ENCODE data around the gene PEX11A.

The PEX11A gene

DNA sequence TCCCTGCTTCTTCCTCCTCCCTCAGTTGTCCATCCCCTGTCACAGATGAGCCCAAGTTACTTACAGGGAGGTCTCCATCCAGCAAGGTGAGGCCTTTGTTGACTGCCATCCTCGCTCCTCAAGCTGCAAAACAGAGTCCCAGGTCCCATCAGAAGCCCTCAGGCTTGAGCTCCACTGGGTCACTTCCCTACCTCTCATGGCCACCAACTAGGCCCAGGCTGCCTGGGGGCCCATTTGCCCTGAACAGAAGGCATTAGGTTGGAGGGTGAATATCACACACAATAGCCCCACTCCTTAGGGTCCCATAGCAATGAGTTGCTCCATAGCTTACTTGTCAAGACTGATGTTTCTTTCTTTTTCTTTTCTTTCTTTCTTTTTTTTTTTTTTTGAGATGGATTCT is 13.2 kb downstream of the PEX11A start:
- in situ Hi-C loops (cut with MboI; ENCODE audit: low sequenced_read_pairs): no loop called here

DNA sequence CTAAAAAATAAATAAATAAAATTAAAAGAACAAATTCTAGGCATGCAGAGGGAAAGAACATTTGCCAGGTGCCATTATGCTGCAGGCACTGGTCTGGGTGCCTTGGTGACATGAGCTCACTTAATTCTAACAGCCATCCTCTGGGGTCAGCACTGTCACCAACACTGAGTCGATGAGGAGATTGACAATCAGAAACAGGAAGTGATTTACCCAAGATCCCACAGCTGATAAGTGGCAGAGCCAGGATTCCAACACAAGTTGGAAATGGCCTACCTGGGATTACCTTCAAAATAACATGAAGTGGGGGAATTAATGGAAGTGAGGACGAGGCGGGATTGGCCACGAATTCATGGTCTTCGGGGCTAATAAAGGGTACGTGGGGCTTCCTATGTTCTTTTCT is 14.9 kb downstream of the PEX11A start:
- in situ Hi-C loops (cut with MboI; ENCODE audit: low sequenced_read_pairs): no loop called here

DNA sequence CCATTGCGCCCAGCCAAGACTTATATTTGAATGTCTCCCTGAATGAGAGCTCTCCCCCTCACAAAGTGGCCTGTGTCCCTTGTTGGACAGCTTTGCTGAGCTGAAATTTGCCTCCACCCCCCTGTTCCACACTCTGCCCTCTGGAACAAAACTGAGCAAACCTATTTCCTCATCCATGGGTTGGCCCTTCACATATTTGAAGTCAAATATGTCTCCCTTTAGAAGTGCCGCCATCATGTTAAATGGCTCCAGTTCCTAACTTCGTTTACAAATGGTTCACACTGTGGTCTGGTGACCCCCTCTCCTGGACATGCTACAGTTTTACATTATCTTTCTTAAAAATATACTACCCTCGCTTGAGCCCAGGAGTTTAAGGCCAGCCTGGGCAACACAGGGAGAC is 16.0 kb downstream of the PEX11A start:
- in situ Hi-C loops (cut with MboI; ENCODE audit: low sequenced_read_pairs): no loop called here

DNA sequence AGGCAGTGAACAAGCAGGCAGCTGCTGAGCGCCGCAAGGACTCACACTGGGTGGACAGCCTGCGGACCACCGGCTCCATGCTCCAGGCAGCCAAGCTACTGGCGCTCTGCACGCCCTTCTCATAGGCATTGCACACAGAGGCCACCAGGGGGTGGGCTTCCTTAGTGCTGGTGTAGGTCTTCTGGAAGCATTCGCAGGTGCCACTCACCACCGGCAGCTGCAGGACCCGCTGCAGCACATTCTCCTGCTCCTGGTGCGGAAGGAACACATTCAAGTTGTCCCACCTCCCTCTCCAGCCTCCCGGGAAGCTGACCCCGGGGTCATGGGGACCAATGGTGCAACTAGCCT is 17.4 kb downstream of the PEX11A start:
- in situ Hi-C loops (cut with MboI; ENCODE audit: low sequenced_read_pairs): no loop called here

DNA sequence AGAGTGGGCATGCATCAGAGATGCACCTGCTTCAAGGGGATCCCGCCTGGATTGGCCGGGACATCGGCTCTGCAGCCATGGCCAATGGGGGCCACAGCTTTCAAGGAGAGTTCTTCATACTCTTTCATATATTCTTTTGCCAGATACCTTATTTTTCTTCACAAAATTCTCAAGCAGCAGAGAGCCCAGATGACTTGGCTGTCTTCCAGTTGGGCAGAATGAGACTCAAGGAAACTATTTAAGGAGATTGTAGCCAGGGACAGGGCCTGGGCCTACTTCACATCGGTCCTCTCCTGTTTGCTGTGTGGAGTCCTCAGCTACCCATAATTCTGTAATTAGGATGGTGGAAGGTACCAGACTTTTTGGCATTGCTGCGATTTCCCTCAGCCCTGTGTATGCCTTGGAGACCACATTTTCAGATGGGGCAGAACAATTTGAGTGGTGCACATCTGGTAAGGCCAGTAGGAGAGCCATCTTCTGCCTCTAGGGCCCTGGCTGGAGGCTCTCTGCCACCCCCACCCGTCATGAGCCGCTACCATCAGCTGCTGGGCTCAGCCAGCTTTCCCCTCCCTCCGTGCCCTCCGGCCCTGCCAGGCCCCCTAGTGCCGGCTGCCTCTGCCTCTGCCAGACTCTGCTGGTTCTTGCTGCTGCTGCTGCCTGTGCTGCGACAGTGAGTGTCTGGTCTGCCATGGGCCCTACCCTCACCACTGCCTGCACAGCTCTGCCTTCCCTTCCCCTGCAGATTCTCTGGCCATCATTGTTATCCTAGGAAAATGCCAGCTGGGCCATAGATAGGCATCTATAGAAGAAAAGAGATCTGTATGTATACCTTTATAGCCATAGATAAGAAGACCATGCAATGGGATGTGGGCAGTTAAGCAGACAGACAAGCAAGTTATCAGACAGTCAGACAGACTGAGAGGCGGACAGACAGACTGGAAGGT is 18.1 kb downstream of the PEX11A start:
- in situ Hi-C loops (cut with MboI; ENCODE audit: low sequenced_read_pairs): no loop called here

DNA sequence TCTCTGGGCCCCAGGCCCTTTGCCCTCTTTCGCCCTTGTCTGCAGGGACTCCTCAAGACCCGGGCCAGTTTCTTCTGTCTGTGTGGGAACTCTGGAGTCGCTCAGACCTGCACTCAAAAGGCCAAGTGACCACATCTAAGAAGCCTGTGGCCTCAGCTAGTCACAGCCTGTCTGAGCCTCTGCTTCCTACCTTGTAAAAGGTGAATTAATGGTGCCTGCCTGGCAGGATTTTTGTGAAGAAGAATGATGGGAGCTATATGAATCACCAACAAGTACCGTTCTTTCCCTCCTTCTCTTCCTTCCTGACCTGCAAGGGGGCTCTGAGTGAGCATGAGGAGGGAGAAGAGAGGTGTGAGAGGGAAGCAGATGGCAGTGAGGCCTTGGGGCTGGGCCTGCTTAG is 18.9 kb downstream of the PEX11A start:
- in situ Hi-C loops (cut with MboI; ENCODE audit: low sequenced_read_pairs): no loop called here

DNA sequence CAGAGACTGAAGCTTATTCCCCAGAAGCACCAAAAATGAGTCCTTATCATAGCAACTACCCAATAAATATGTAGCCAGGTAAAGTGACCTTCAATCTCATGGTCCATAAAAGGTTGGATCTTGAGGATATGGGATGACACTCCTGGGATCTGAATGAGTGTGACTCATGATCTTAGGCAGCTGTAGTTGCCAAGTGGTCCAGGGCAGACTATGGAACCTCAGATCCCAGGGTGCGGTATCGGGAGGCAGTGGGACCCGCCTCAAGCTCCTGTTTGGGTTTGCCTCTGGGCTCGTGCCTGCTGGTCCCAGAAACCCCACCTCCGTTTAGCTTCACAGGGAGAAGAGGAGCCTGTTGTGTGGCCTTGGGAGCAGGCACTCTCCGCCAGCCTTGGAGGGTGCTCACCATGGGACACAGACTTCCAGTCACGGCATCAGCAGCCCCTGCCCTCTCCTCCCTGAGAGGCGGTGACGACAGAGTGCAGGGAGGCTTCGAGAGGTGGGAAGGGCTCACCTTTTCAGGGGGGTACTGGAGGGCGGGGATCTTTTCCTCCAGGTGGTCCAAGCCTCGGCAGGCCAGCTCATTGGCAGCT is 19.5 kb downstream of the PEX11A start:
- in situ Hi-C loops (cut with MboI; ENCODE audit: low sequenced_read_pairs): no loop called here

DNA sequence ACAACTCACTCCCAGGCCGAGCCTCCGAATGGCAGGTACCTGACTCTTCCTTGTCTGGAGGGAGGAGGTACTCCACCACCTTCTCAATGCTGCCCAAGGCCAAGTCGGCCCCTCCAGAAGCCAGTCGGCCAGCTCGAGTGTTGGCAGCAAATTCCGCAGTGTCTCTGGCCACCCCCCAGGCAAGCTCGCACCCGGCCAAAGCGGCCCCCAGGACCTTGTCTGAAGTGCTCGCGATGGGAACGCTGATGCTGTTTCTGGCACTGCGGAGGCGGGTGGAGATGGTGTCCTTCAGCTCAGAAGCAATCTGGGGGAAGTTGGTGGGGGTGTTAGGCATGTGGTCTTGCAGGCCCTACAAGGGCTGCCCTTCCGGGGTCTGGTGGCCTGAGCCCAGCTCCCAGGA is 20.6 kb downstream of the PEX11A start:
- in situ Hi-C loops (cut with MboI; ENCODE audit: low sequenced_read_pairs): no loop called here

DNA sequence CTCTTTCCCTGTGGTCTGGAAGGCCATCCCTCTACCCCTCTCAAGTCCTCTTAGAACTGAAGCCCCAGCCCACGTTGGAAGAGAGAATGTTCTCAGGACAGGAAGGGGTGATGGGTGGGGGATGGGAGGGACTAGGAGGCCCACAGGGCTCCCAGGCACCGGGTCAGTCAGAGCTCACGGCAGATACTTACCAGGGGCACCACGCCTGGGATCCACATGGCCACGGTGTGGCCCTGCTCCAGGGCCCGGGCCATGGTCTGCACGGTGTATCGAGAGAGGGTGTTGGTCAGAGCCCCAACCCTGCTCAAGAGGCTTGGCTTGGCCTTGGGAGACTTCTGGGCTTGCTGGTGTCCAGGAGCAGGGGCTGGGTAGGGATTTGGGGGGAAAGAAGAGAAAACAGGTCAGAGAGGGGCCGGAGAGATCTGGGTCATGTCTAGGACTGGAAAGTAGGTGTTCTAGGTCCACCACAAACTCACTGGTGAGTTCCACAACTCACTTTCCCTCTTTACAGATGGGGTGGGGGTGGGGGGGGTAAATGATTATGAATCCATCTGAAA is 21.2 kb downstream of the PEX11A start:
- in situ Hi-C loops (cut with MboI; ENCODE audit: low sequenced_read_pairs): no loop called here

DNA sequence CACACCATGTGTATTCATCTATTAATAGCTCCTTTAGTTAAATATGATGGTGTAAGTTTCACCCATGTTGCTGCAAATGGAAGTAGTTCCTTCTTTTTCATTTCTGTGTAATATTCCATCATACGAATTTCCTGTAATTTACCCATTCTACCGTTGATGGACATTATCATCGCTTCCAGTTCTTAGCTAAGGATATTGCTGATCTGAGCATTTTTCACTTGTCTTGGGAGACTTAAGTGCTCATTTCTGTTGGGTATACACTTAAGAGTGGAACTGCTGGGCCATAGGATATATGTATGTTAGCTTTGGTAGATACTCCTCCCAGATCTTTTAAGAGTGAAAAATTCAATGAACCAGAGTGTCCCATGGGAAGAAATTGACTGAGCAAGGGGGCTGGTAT is 22.4 kb downstream of the PEX11A start:
- in situ Hi-C loops (cut with MboI; ENCODE audit: low sequenced_read_pairs): no loop called here

DNA sequence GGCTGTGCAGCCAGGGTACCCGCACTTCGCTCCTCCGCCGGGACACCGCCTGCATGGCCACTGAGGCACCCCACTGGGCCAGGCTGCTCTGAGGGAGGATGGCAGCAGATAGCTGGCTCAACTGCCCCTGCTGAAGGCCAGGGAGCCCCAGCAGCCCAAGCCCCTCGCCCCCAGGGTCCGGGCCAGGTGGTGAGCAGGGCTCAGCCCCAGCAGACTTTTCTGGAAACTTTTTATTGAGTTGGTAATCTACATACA is 22.9 kb downstream of the PEX11A start:
- in situ Hi-C loops (cut with MboI; ENCODE audit: low sequenced_read_pairs): no loop called here

DNA sequence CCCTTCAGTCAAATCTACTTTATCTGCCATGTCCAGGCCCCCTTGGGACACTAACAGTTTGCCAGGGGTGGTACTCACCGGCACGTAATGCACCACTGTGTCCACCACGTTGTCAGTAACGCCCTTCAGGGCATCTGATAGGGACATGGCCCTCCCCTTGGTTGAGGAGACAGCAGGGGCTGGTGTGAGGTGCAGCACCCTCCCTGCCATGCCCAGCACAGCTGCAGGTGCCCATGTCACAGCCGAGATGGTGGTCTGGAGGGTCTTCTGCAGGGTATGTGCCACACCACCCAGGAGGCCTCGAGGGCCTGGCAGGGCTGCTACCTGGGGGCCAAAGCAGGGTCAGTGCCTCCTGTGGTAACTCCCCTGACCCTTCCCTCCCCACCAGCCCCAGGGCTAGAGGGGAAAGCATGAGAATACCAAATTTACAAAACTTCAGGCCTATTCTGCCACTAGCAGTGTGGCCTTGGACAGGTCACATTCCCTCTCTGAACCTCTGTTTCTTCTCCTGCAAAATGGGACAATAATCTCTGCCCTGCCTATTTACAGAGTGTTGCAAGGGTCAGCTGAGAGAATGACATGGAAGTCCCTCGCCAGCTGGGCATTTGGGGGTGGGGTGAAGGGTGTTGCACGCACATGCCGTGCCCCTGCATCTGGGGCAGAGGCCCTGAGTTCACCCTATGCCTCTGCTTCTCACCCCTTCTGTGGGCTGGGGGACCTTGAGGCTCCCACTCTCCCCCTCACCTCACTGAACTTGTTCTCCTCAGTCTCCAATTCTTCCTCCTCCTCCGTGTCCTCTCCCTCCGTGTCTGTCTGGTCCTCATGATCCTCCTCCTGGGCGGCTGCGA is 23.5 kb downstream of the PEX11A start:
- in situ Hi-C loops (cut with MboI; ENCODE audit: low sequenced_read_pairs): no loop called here

DNA sequence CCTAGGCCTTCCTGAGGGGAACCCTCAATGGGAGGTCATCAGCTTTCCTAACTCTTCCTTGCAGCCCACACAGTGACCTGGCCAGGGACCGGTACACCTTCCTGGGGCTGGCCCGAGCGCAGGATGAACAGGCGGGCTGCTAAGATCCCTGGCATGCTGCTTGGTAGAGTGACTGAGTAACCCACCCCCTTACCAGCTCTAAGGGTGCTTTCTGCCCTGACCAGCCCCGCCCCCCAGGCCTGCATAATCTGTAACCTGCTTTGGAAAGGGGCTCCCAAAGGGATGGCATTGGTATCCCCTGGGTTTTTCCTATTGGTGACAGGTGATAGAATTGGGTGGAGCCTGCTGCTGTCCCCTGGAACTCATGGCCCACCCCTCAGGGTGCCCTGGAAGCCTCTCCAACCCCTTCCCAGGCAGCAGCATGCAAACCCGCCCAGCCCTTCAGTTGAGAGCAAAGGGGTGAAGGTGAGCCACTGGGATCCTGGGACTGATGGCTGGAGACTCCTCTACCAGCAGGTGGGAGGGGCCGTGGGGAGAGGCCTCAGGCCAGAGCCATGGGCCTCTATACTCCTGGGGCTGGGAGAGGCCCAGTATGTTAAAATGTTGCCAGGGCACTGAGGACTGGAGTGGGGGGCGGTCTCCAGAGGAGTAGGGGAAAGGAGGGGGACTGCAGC is 24.2 kb downstream of the PEX11A start:
- in situ Hi-C loops (cut with MboI; ENCODE audit: low sequenced_read_pairs): no loop called here

DNA sequence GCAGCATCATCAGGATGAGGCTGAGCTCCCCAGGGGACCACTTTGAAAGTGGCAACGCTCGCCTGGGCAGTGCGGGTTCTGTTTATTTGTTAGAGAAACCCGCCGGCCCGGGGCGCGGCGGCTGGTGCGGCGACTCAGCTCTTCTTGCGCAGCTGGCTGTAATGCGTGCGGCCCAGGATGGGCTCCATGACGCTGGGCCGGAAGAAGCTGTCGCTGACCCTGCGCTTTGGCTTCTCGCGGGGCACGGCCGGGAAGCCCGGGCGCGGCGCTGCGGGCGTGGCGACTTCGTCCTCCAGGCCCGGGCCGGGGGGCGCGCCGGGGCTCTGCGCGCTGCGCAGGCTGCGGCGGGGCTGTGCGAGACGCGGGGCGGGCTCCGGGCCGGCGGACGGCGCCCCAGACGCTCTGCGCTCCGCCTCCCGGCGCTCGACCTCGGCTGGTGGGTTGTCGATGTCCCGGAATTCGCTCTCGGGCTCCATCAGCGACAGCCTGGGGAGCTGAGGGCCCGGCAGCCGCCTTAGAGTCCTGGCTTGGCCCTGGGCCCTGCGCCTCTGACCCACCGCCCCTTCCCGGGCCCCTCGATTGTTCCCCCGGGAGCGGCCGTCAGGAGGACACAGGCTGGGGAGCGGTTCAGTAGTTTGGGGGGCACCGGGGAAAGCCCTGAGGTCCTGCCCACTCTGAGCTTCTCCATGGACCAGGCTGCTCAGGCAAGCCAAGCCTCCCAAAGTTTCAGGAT is 24.9 kb downstream of the PEX11A start:
- in situ Hi-C loops (cut with MboI; ENCODE audit: low sequenced_read_pairs): no loop called here

DNA sequence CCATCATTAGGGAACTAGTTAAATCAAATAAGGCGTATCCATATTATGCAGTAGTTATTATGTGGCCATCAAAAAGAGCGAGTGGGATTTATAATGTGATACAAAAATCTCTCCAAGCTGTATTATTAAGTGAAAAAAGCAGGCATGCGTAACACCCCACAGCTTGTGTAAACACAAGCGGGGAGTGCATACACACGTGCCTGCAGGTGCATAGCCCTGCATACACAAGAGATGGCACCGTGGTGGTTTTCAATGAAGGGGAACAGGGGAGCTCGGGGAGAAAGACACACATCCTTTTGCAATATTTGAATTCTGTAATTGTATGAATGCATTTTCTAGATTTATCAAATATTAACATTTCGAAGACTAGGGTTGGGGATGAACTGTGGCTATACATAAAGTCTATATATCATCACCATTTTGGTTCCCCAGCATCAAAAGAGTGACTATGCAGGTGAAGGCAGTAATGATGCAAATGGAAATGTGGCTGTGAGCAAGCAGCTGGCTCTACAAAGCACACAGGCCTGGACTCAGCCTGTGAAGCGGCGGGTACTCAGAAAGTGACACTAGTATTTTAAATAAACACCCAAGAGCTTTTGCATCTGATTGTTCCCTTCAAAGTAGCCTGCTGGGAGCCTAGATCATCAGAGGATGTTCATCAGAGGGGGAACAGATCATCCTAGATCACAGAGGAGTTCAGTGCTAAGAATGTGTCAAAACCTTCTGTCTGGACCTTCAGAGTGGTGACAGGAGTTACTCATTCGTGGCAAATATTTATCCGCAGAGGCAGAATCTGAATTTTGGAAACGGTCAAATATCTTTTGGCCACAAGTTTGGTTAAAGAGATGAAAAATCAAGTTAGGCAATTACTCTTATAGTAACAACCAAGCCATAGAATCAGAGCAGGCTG is 25.9 kb downstream of the PEX11A start:
- in situ Hi-C loops (cut with MboI; ENCODE audit: low sequenced_read_pairs): no loop called here

DNA sequence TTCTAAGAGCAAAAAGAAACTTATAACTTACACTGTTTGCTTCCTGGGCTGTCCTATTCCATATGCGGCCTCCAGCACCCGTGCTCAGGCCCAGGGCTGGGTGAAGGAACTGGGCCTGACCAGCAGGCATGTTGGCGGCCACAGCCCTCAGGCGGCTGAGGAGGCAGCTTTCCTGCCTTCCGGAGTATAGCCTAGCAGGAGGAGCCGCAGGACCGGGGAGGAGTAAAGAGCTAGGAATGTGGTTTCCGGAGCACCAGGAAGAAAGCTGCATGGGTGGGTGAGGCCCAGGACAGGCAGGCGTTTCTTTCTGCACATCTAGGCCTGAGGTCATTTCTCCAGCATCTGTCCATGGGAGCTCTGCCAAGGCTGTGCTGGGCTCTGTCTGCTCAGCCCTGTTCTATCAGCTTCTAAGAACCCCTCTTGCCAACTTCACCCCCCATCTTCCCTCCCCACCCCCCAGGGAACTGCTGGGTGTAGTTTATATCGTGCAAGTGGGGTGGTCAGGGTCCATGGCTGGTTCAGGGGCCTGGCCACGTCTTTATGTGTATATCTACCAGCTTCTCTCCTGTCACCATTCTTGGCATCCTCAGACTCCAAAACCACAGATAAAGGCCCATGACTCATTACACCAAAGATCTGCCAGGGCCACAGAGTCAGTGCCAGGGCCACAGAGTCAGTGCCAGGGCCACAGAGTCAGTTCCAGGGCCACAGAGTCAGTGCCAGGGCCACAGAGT is 27.5 kb downstream of the PEX11A start:
- in situ Hi-C loops (cut with MboI; ENCODE audit: low sequenced_read_pairs): no loop called here

DNA sequence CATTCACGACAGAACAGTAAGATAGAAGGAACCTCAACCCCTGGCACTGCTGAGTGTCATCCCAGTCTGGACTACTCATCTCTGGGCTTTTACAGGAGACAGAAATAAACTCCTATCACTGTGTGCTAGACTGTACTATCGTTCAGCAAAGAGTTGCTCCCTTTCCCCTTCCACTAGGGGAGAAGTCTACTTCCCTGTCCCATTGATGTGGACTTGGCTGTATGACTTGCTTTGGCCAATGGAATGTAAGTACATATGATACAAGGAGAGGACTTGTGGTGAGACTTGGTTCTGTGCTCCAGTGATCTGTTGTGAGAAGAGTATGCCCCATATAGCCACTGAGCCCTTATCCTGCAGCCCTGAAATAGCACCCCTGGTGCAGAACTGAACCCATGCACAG is 30.0 kb downstream of the PEX11A start:
- in situ Hi-C loops (cut with MboI; ENCODE audit: low sequenced_read_pairs): no loop called here

DNA sequence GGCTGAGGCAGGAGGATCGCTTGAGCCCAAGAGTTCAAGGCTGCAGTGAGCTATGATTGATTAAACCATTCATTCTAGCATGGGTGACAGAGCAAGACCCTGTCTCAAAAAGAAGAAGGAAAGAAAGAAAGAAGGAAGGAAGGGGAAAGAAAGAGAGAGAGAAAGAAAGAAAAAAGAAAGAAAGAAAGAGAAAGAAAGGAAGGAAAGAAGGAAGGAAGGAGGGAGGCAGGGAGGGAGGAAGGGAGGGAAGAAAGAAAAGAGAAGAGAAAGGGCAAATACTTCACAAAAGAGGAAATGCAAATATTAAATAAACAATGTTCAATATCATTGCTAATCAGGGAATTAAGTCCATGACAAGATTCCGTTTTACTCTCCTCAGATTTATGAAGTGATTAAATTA is 31.3 kb downstream of the PEX11A start:
- in situ Hi-C loops (cut with MboI; ENCODE audit: low sequenced_read_pairs): no loop called here

DNA sequence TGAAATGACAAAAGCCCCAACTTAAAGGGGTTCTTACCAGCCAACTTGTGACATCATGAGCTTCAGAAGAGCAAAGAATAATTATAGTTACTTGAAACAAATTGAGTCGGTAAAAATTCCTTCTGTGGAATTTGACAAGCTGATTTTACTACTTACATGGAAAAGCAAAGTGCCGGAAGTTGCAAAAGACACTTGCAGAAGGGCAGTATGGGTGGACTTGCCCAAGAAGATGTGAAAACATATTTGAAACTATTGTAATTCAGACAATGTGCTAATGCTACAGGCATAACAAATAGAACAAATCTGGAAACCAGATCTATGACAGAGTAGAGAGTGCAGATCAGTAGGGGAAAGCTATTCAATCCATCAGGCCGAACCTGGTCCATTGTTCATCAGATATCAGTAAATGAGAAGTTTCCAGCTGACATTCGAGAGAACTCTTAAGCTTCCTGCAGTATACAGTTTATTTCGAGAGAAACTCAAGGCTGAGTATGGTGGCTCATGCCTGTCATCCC is 32.8 kb downstream of the PEX11A start:
- in situ Hi-C loops (cut with MboI; ENCODE audit: low sequenced_read_pairs): no loop called here

All from HL-60/S4 treated with retinoic acid at 250 ng/mL for 4 days and 3 days (cell line).